WTC11 (cell line): ENCODE data around the gene SLC26A8. TPM values are rescaled to one million over a fixed set of nuclear protein-coding genes. Genes with fewer than 3 reads are reported as not detected.

ENCODE experiments used
- ATAC-seq: fragments of 200-7000 bp; cut with Tn5 transposase; 2 replicates; pipeline ENCODE4 v1.10.0; 2021; ENCODE audit warnings: mild to moderate bottlenecking, moderate library complexity
- CTCF ChIA-PET: fragments of 300-600 bp; sonication (Branson Sonifier 250); formaldehyde crosslinking; loops from one replicate; lab custom pipeline; 2021; ENCODE audit warnings: antibody characterized with exemption; lab: Charles Lee
- POLR2A ChIA-PET: fragments of 350-600 bp; sonication (Branson Sonifier 250); formaldehyde crosslinking; loops from one replicate; lab custom pipeline; 2021; ENCODE audit warnings: antibody characterized with exemption; lab: Charles Lee
- DNase-seq: peaks from one replicate; pipeline ENCODE4 v3.0.0; 2021; ENCODE audit warnings: low spot score
- H3K27ac Mint-ChIP-seq: 2 replicates; pipeline ENCODE4 v1.8.0; 2021; ENCODE audit warnings: mixed read lengths
- H3K27me3 Mint-ChIP-seq: 2 replicates; pipeline ENCODE4 v1.8.0; 2021; ENCODE audit warnings: low read depth, mild to moderate bottlenecking, moderate library complexity, mixed read lengths
- H3K36me3 Mint-ChIP-seq: 2 replicates; pipeline ENCODE4 v1.8.0; 2021; ENCODE audit warnings: mixed read lengths
- H3K4me1 Mint-ChIP-seq: 2 replicates; pipeline ENCODE4 v1.8.0; 2022; ENCODE audit warnings: mixed read lengths
- H3K4me3 Mint-ChIP-seq: 2 replicates; pipeline ENCODE4 v1.8.0; 2021; ENCODE audit warnings: mild to moderate bottlenecking, moderate library complexity, mixed read lengths
- H3K9me3 Mint-ChIP-seq: 2 replicates; pipeline ENCODE4 v1.8.0; 2021; ENCODE audit warnings: mixed read lengths
- CREM ChIP-seq: sonication (generic); formaldehyde crosslinking; IDR thresholded peaks from 2 replicates; pipeline ENCODE4 v1.8.1; 2022; ENCODE audit warnings: mild to moderate bottlenecking, missing genetic modification reagents, moderate library complexity
- MYBL2 ChIP-seq: sonication (generic); formaldehyde crosslinking; IDR thresholded peaks from 2 replicates; pipeline ENCODE4 v1.8.1; 2023; ENCODE audit warnings: mild to moderate bottlenecking, moderate library complexity, missing genetic modification reagents
- NFYB ChIP-seq: sonication (generic); formaldehyde crosslinking; conservative IDR thresholded peaks from 2 replicates; pipeline ENCODE4 v1.8.0; 2022; ENCODE audit warnings: low read depth, missing genetic modification reagents
- total RNA-seq: library from RNA; stranded (reverse); gene quantifications from 3 replicates; pipeline ENCODE4 v1.2.3, GENCODE V29; 2021
- TF ChIP-seq, protein P1 (sequence below): sonication (generic); formaldehyde crosslinking; IDR thresholded peaks from 2 replicates; pipeline ENCODE4 v1.8.1; 2023; ENCODE audit warnings: mild to moderate bottlenecking, missing genetic modification reagents, moderate library complexity
- TF ChIP-seq, protein P2 (sequence below): sonication (generic); formaldehyde crosslinking; IDR thresholded peaks from 2 replicates; pipeline ENCODE4 v1.8.0; 2022; ENCODE audit warnings: mild to moderate bottlenecking, missing genetic modification reagents
- TF ChIP-seq, protein P3 (sequence below): fragments of 200-600 bp; IDR thresholded peaks from 2 replicates; pipeline ENCODE4 v1.8.0; 2022; ENCODE audit warnings: antibody characterized with exemption

Gene SLC26A8
- total RNA-seq, 1 experiment from 2014 or later, result 0.50 TPM

DNA sequence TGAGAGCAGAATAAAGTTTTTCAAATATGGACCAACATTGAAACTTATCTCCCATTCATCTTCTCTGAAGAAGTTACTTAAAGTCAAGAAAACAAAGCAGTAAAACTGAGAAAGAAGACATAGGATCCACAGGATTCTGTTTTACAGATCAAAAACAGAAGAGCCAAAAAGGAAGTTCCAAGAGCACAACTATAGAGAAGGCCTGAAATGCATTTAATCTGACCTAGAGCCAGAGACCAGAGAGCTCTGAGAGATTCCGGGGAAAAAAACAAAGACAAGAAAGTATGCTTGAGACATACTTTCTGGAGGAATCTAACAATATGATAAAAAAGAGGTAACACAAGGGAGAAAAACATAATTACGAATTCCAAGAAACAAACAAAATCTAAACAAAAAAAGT lies 129.7 kb downstream of the SLC26A8 start:
- H3K27ac Mint-ChIP-seq, result peak overlapping the region; percentile 71
- POLR2A ChIA-PET, result no interaction called here
- TF ChIP-seq NFYB (CRISPR knock-in tag) (no peak), MYBL2 (no peak), CREM (no peak)
- TF ChIP-seq, protein P1, sequence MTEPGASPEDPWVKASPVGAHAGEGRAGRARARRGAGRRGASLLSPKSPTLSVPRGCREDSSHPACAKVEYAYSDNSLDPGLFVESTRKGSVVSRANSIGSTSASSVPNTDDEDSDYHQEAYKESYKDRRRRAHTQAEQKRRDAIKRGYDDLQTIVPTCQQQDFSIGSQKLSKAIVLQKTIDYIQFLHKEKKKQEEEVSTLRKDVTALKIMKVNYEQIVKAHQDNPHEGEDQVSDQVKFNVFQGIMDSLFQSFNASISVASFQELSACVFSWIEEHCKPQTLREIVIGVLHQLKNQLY (CRISPR knock-in tag), result no peak
- TF ChIP-seq, protein P2, sequence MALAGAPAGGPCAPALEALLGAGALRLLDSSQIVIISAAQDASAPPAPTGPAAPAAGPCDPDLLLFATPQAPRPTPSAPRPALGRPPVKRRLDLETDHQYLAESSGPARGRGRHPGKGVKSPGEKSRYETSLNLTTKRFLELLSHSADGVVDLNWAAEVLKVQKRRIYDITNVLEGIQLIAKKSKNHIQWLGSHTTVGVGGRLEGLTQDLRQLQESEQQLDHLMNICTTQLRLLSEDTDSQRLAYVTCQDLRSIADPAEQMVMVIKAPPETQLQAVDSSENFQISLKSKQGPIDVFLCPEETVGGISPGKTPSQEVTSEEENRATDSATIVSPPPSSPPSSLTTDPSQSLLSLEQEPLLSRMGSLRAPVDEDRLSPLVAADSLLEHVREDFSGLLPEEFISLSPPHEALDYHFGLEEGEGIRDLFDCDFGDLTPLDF, result no peak
- TF ChIP-seq, protein P3, sequence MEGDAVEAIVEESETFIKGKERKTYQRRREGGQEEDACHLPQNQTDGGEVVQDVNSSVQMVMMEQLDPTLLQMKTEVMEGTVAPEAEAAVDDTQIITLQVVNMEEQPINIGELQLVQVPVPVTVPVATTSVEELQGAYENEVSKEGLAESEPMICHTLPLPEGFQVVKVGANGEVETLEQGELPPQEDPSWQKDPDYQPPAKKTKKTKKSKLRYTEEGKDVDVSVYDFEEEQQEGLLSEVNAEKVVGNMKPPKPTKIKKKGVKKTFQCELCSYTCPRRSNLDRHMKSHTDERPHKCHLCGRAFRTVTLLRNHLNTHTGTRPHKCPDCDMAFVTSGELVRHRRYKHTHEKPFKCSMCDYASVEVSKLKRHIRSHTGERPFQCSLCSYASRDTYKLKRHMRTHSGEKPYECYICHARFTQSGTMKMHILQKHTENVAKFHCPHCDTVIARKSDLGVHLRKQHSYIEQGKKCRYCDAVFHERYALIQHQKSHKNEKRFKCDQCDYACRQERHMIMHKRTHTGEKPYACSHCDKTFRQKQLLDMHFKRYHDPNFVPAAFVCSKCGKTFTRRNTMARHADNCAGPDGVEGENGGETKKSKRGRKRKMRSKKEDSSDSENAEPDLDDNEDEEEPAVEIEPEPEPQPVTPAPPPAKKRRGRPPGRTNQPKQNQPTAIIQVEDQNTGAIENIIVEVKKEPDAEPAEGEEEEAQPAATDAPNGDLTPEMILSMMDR, result no peak
- TF ChIP-seq, all 79 proteins: peak for 0
- DNase-seq, result no peak
- Mint-ChIP-seq H3K27me3 (no peaks in the 10 kb centered on the region), H3K36me3 (peaks cover 19% of the 10 kb centered on the region), H3K4me1 (peaks cover 26% of the 10 kb centered on the region), H3K9me3 (no peaks in the 10 kb centered on the region), H3K4me3 (no peak overlapping the region)
- CTCF ChIA-PET, result interaction anchor here (0.6 kb wide), 1 partner anchor 229 kb away, joined by 3 read pairs; no protein-coding TSS in a partner anchor
- no peak for ATAC-seq

Other genes starting within 250 kb of the SLC26A8 start
- gene CLPSL2, start 248.0 kb downstream of the SLC26A8 start, total RNA-seq, result 2.8 to 6.2 TPM (median 3.4 TPM) in 3 replicates
- gene CLPSL1, start 243.6 kb downstream of the SLC26A8 start, total RNA-seq, result 0.34 to 0.55 TPM (median 0.42 TPM) in 3 replicates
- gene CLPS, start 227.3 kb downstream of the SLC26A8 start, total RNA-seq, result 2.6 to 6.6 TPM (median 3.3 TPM) in 3 replicates
- gene LHFPL5, start 219.3 kb downstream of the SLC26A8 start, total RNA-seq, result not detected in 3 replicates
- gene SRPK1, start 103.5 kb downstream of the SLC26A8 start, total RNA-seq, result 94.9 to 102 TPM (median 100.0 TPM) in 3 replicates
- 30.8 to 34.7 TPM (median 34.0 TPM) in 3 replicates for gene MAPK14, start 3.2 kb upstream of the SLC26A8 start, total RNA-seq
- 13.6 to 17.8 TPM (median 17.0 TPM) in 3 replicates for gene MAPK13, start 105.9 kb upstream of the SLC26A8 start, total RNA-seq
- gene BRPF3, start 172.1 kb upstream of the SLC26A8 start, total RNA-seq, result 30.4 to 32.2 TPM (median 31.3 TPM) in 3 replicates
- gene PNPLA1, start 245.4 kb upstream of the SLC26A8 start, total RNA-seq, result not detected in 3 replicates